SK-N-SH (cell line): Measurements from ENCODE around the gene RAB6A. TPM values are rescaled to one million over a fixed set of nuclear protein-coding genes. Genes with fewer than 3 reads are reported as not detected.

ENCODE experiments used
- CTCF ChIA-PET: fragments of 300-600, 350-600 bp; formaldehyde crosslinking; extraction: SDS; loops from one replicate; lab custom pipeline; 2021; lab: Yijun Ruan, JAX
- POLR2A ChIA-PET: fragments of 350-600 bp; sonication (Branson Sonifier 250); formaldehyde crosslinking; extraction: SDS; loops from one replicate; lab custom pipeline; 2020; ENCODE audit warnings: antibody characterized with exemption, inconsistent platforms; lab: Yijun Ruan, JAX
- DNase-seq: peaks from one replicate; pipeline ENCODE4 v3.0.0; 2012
- H2AFZ ChIP-seq: fragments of 200-600 bp; sonication (generic); 2 replicates; pipeline ENCODE4 v1.8.1; 2016; ENCODE audit warnings: antibody characterized with exemption, mild to moderate bottlenecking, low read depth
- H3F3A ChIP-seq: fragments of 200-600 bp; sonication (generic); replicated peaks from 2 replicates; pipeline ENCODE3; 2016; ENCODE audit warnings: antibody characterized with exemption, mild to moderate bottlenecking; ENCODE audit not compliant: insufficient read depth
- H3K27ac ChIP-seq, 2 experiments: fragments of 200-500 bp in 1 of 2; fragments of 200-600 bp in 1 of 2; sonication (Bioruptor generic) in 1 of 2; sonication (generic), shearing (Covaris generic) in 1 of 2; 2 replicates each; pipeline versions ENCODE4 v1.5.1 to v1.6.1; 2014 to 2016; ENCODE audit warnings: low read depth in 2 of 2, inconsistent platforms in 1 of 2, low read length in 1 of 2, mild to moderate bottlenecking in 1 of 2, mixed read lengths in 1 of 2
- H3K27me3 ChIP-seq: fragments of 200-600 bp; sonication (generic), shearing (Covaris generic); 2 replicates; pipeline ENCODE4 v1.6.1; 2016; ENCODE audit warnings: mixed run types; ENCODE audit not compliant: insufficient read depth
- H3K36me3 ChIP-seq, 2 experiments: fragments of 200-500 bp in 1 of 2; fragments of 200-600 bp in 1 of 2; sonication (Bioruptor generic) in 1 of 2; sonication (generic) in 1 of 2; replicated peaks in 1 of 2; 2 replicates each; pipeline versions ENCODE3 to v1.5.1; 2014 to 2016; ENCODE audit warnings: low read length in 1 of 2, mild to moderate bottlenecking in 1 of 2; ENCODE audit not compliant: insufficient read depth in 2 of 2, control insufficient read depth in 1 of 2
- H3K4me1 ChIP-seq, 2 experiments: fragments of 200-500 bp in 1 of 2; fragments of 200-600 bp in 1 of 2; sonication (Bioruptor generic) in 1 of 2; sonication (generic), shearing (Covaris generic) in 1 of 2; 2 replicates each; pipeline versions ENCODE4 v1.5.1 to v1.6.1; 2014 to 2016; ENCODE audit warnings: low read depth in 1 of 2, low read length in 1 of 2, mixed run types in 1 of 2; ENCODE audit not compliant: insufficient read depth in 2 of 2, control insufficient read depth in 1 of 2
- H3K4me2 ChIP-seq: fragments of 200-600 bp; sonication (generic), shearing (Covaris generic); 2 replicates; pipeline ENCODE4 v1.6.1; 2017; ENCODE audit warnings: mixed run types
- H3K4me3 ChIP-seq, 2 experiments: fragments of 200-500 bp in 1 of 2; fragments of 200-600 bp in 1 of 2; sonication (Bioruptor generic) in 1 of 2; sonication (generic), shearing (Covaris generic) in 1 of 2; 2 replicates each; pipeline versions ENCODE4 v1.5.1 to v1.8.1; 2014 to 2016; ENCODE audit warnings: low read depth in 2 of 2, inconsistent platforms in 1 of 2, low read length in 1 of 2, mild to moderate bottlenecking in 1 of 2, mixed read lengths in 1 of 2, moderate library complexity in 1 of 2
- H3K79me2 ChIP-seq: fragments of 200-600 bp; sonication (generic); 2 replicates; pipeline ENCODE4 v1.8.1; 2017; ENCODE audit warnings: mild to moderate bottlenecking; ENCODE audit not compliant: insufficient read depth
- H3K9ac ChIP-seq: fragments of 200-600 bp; sonication (generic); 2 replicates; pipeline ENCODE4 v1.6.1; 2017; ENCODE audit warnings: mixed run types
- H3K9me2 ChIP-seq: fragments of 200-600 bp; sonication (generic); 2 replicates; pipeline ENCODE4 v1.6.1; 2017; ENCODE audit warnings: mixed run types
- H3K9me3 ChIP-seq: fragments of 200-600 bp; sonication (generic); 2 replicates; pipeline ENCODE4 v1.6.1; 2017; ENCODE audit warnings: mixed run types, mild to moderate bottlenecking, moderate library complexity
- H4K20me1 ChIP-seq: fragments of 200-600 bp; sonication (generic); 2 replicates; pipeline ENCODE4 v1.6.1; 2017; ENCODE audit warnings: mild to moderate bottlenecking, mixed run types; ENCODE audit not compliant: insufficient read depth
- FOSL2 ChIP-seq: IDR thresholded peaks from 2 replicates; pipeline ENCODE4 v1.4.0; 2012; ENCODE audit warnings: low read depth, mild to moderate bottlenecking, moderate library complexity, borderline replicate concordance
- GABPA ChIP-seq: IDR thresholded peaks from 2 replicates; pipeline ENCODE4 v1.4.0; 2012; ENCODE audit warnings: low read depth, mild to moderate bottlenecking
- NRF1 ChIP-seq: IDR thresholded peaks from 2 replicates; pipeline ENCODE4 v1.6.1; 2012; ENCODE audit warnings: low read depth, mild to moderate bottlenecking, low read length
- RAD21 ChIP-seq: IDR thresholded peaks from 2 replicates; pipeline ENCODE4 v1.6.1; 2012; ENCODE audit warnings: mild to moderate bottlenecking, low read length
- RCOR1 ChIP-seq: fragments of 150-350 bp; IDR thresholded peaks from 2 replicates; pipeline ENCODE4 v1.6.1; 2017; ENCODE audit warnings: antibody characterized with exemption, low read length
- SIN3A ChIP-seq: IDR thresholded peaks from 2 replicates; pipeline ENCODE4 v1.6.1; 2012; ENCODE audit warnings: low read depth, mild to moderate bottlenecking, low read length, moderate library complexity, borderline replicate concordance
- YY1 ChIP-seq: IDR thresholded peaks from 2 replicates; pipeline ENCODE4 v1.4.0; 2012; ENCODE audit warnings: low read depth, mild to moderate bottlenecking
- WGBS: methylation state at CpG from one replicate; pipeline ENCODE4 v1.1.6; 2017; ENCODE audit warnings: low lambda C conversion rate; 5-methylcytosine and 5-hydroxymethylcytosine counted together
- polyA plus RNA-seq, 3 experiments: library from polyadenylated mRNA; depleted of rRNA; stranded (reverse); fragments of >200 nt; gene quantifications; 2 replicates each; pipeline ENCODE4 v1.2.3, GENCODE V29; 2012
- TF ChIP-seq, protein P1 (sequence below): IDR thresholded peaks from 2 replicates; pipeline ENCODE4; 2012
- TF ChIP-seq, protein P2 (sequence below): IDR thresholded peaks from 2 replicates; pipeline ENCODE4 v1.4.0; 2012; ENCODE audit warnings: low read depth
- TF ChIP-seq, protein P3 (sequence below): IDR thresholded peaks from 2 replicates; pipeline ENCODE4 v1.4.0; 2012; ENCODE audit warnings: low read depth, borderline replicate concordance
- TF ChIP-seq, protein P4 (sequence below): IDR thresholded peaks from 2 replicates; pipeline ENCODE4 v1.6.1; 2012; ENCODE audit warnings: mild to moderate bottlenecking, low read depth, low read length, moderate library complexity
- TF ChIP-seq, protein P5 (sequence below): IDR thresholded peaks from 2 replicates; pipeline ENCODE4 v1.4.0; 2012; ENCODE audit warnings: low read depth, borderline replicate concordance

Gene RAB6A
- polyA plus RNA-seq, 1 of the 3 experiments (the other 2 are of a cell fraction): 39.1 TPM

DNA sequence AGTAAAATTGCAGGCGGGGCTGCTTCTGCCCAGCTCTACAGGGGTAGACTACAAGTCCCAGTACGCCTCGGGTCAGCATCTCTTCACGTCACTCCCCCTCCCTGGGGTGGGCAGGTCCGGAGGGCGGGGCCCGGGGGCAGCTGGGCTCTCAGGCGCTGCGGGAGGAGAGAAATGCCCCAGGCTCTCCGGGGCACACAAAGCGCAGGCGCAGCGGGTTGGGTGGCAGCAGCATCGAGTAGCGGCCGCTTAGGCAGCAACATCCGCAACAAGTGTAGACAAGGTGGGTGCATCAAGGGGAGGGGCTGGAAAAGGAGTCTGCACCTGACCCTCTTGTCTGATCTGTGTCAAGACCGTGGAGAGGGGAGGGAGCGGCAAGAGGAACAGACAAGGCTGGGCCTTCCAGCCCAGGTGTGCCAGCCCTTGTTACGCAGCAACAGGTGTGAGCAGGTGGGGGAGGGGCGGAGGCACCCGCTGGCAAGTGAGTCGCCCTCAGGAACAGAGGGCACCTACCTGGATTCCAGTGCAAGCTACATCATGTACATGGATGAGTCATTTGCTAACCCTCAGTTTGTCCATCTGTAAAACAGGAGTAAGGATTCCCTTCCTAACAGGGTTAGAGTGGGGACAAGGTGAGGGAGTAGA lies 113.3 kb downstream of the RAB6A start:
- WGBS: 39% methylated on average over 18 of the region's 23 CpGs
- no peak overlapping the region for H3K27ac ChIP-seq
- no peaks in the 10 kb centered on the region for H4K20me1 ChIP-seq
- peaks cover 0 to 7% of the 10 kb centered on the region in 2 experiments; a peak in 1 of 4 replicates for H3K4me1 ChIP-seq
- H3K36me3 ChIP-seq: no peaks in the 10 kb centered on the region
- H3K9ac ChIP-seq: no peak overlapping the region
- CTCF ChIA-PET: interaction anchor here (1.3 to 7.6 kb wide), 5 partner anchors 13 to 296 kb away, joined by 5 to 45 read pairs (median 13); no protein-coding TSS in a partner anchor
- H3K9me2 ChIP-seq: no peaks in the 10 kb centered on the region
- no peaks in the 10 kb centered on the region for H3K27me3 ChIP-seq
- H3K4me2 ChIP-seq: peak overlapping the region; percentile 7; the same call in 1 of the 2 replicates
- peak overlapping the region in 1 of 2 experiments; percentile 20; a peak in 2 of 4 replicates for H3K4me3 ChIP-seq
- TF ChIP-seq SIN3A (no peak), RAD21 (no peak), NRF1 (peak; percentile 70)
- TF ChIP-seq, protein P1, sequence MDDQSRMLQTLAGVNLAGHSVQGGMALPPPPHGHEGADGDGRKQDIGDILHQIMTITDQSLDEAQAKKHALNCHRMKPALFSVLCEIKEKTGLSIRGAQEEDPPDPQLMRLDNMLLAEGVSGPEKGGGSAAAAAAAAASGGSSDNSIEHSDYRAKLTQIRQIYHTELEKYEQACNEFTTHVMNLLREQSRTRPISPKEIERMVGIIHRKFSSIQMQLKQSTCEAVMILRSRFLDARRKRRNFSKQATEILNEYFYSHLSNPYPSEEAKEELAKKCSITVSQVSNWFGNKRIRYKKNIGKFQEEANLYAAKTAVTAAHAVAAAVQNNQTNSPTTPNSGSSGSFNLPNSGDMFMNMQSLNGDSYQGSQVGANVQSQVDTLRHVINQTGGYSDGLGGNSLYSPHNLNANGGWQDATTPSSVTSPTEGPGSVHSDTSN: no peak
- H2AFZ ChIP-seq: no peak overlapping the region
- no peaks in the 10 kb centered on the region for H3K9me3 ChIP-seq
- no peaks in the 10 kb centered on the region for H3F3A ChIP-seq
- POLR2A ChIA-PET: no interaction called here
- DNase-seq: peak; percentile 87
- no peaks in the 10 kb centered on the region for H3K79me2 ChIP-seq

DNA sequence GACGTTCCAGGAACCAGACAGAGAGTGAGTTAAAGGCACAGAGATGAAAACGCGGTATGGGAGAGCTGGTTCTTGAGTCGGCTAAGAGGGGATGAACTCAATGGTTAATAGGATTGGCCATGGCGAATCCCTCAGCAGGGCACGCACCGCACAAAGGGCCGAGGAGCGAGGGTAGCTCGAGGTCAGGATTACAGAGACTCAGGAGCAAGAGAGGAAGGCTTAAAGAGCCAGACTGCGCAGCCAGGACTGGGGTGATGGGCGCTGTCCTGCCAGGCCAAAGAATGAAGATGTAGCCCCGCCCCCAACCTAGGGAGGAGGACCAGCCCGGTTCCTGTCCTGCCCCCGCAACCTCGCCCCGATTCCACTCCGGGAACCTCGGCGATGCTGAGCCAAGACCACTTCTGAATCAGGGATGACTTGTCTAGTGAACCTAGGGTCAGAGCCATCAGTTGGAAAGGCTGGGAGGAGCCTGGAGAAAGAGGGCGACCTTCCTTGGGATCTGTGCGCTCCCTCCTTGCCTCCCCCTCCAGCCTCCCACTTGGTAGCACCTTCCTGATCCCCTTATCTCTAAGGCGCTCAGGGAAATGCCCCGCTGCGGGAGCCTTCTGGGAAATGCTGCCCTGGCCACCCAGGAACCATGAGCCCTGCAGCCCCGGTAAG lies 114.8 kb downstream of the RAB6A start, which contains the start of gene PLEKHB1:
Gene PLEKHB1, plus strand, starts transcription at position 610 of the 660 bp plus-strand sequence. Its CDS starts 28 bp downstream, at position 638.
- H3F3A ChIP-seq: no peaks in the 10 kb centered on the region
- H3K4me1 ChIP-seq: peaks cover 0 to 7% of the 10 kb centered on the region in 2 experiments; a peak in 1 of 4 replicates
- H3K4me2 ChIP-seq: peak within 1 kb of the TSS; percentile 7; the same call in 1 of the 2 replicates
- no peaks in the 10 kb centered on the region for H3K36me3 ChIP-seq
- no peaks in the 10 kb centered on the region for H3K27me3 ChIP-seq
- no peak within 1 kb of the TSS for H3K27ac ChIP-seq
- H3K4me3 ChIP-seq: no peak within 1 kb of the TSS
- H4K20me1 ChIP-seq: no peaks in the 10 kb centered on the region
- no peak within 1 kb of the TSS for H3K9ac ChIP-seq
- H2AFZ ChIP-seq: no peak within 1 kb of the TSS
- no peaks in the 10 kb centered on the region for H3K79me2 ChIP-seq
- CTCF ChIA-PET: interaction anchor here (0.6 to 7.6 kb wide), 5 partner anchors 15 to 401 kb away, joined by 3 to 45 read pairs (median 5); no protein-coding TSS in a partner anchor
- H3K9me3 ChIP-seq: no peaks in the 10 kb centered on the region
- POLR2A ChIA-PET: no interaction called here
- WGBS: 84% methylated on average over 22 of the region's 26 CpGs
- no peaks in the 10 kb centered on the region for H3K9me2 ChIP-seq
- TF ChIP-seq YY1 (no peak), GABPA (no peak), RCOR1 (no peak), FOSL2 (no peak)
- TF ChIP-seq, protein P2, sequence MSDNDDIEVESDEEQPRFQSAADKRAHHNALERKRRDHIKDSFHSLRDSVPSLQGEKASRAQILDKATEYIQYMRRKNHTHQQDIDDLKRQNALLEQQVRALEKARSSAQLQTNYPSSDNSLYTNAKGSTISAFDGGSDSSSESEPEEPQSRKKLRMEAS: no peak
- TF ChIP-seq, protein P3, sequence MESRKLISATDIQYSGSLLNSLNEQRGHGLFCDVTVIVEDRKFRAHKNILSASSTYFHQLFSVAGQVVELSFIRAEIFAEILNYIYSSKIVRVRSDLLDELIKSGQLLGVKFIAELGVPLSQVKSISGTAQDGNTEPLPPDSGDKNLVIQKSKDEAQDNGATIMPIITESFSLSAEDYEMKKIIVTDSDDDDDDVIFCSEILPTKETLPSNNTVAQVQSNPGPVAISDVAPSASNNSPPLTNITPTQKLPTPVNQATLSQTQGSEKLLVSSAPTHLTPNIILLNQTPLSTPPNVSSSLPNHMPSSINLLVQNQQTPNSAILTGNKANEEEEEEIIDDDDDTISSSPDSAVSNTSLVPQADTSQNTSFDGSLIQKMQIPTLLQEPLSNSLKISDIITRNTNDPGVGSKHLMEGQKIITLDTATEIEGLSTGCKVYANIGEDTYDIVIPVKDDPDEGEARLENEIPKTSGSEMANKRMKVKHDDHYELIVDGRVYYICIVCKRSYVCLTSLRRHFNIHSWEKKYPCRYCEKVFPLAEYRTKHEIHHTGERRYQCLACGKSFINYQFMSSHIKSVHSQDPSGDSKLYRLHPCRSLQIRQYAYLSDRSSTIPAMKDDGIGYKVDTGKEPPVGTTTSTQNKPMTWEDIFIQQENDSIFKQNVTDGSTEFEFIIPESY: no peak
- TF ChIP-seq, protein P4, sequence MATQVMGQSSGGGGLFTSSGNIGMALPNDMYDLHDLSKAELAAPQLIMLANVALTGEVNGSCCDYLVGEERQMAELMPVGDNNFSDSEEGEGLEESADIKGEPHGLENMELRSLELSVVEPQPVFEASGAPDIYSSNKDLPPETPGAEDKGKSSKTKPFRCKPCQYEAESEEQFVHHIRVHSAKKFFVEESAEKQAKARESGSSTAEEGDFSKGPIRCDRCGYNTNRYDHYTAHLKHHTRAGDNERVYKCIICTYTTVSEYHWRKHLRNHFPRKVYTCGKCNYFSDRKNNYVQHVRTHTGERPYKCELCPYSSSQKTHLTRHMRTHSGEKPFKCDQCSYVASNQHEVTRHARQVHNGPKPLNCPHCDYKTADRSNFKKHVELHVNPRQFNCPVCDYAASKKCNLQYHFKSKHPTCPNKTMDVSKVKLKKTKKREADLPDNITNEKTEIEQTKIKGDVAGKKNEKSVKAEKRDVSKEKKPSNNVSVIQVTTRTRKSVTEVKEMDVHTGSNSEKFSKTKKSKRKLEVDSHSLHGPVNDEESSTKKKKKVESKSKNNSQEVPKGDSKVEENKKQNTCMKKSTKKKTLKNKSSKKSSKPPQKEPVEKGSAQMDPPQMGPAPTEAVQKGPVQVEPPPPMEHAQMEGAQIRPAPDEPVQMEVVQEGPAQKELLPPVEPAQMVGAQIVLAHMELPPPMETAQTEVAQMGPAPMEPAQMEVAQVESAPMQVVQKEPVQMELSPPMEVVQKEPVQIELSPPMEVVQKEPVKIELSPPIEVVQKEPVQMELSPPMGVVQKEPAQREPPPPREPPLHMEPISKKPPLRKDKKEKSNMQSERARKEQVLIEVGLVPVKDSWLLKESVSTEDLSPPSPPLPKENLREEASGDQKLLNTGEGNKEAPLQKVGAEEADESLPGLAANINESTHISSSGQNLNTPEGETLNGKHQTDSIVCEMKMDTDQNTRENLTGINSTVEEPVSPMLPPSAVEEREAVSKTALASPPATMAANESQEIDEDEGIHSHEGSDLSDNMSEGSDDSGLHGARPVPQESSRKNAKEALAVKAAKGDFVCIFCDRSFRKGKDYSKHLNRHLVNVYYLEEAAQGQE: no peak
- TF ChIP-seq, protein P1: no peak
- TF ChIP-seq, protein P5, sequence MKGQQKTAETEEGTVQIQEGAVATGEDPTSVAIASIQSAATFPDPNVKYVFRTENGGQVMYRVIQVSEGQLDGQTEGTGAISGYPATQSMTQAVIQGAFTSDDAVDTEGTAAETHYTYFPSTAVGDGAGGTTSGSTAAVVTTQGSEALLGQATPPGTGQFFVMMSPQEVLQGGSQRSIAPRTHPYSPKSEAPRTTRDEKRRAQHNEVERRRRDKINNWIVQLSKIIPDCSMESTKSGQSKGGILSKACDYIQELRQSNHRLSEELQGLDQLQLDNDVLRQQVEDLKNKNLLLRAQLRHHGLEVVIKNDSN: no peak
- no peak for DNase-seq
